Esophagus muscularis mucosa (tissue), 4 donors: ENCODE results near the gene CNIH2.

ENCODE experiments used
- CTCF ChIP-seq, 3 experiments: fragments of 200-600 bp in 2 of 3; fragments of 450-650 bp in 1 of 3; sonication (generic) in 2 of 3; IDR thresholded peaks; one replicate each; pipeline ENCODE4 v1.5.1; 2017 to 2019; ENCODE audit warnings: antibody characterized with exemption in 3 of 3, mild to moderate bottlenecking in 2 of 3, moderate library complexity in 1 of 3
- EP300 ChIP-seq: sonication (generic); formaldehyde crosslinking; IDR thresholded peaks from one replicate; pipeline ENCODE4 v1.6.1; 2017; ENCODE audit warnings: antibody characterized with exemption
- POLR2A ChIP-seq: fragments of 450-650 bp; IDR thresholded peaks from one replicate; pipeline ENCODE4 v1.6.1; 2017; ENCODE audit warnings: antibody characterized with exemption, moderate library complexity, mild to moderate bottlenecking, low read depth
- POLR2AphosphoS5 ChIP-seq, 2 donors: sonication (generic); formaldehyde crosslinking; IDR thresholded peaks; one replicate each; pipeline ENCODE4 v1.6.1; 2017; ENCODE audit warnings: antibody characterized with exemption in 2 of 2

- no peak for TF ChIP-seq CTCF (IDR thresholded peaks at IDR 0.05)
- no peak for TF ChIP-seq POLR2A
- no peak for TF ChIP-seq EP300
- TF ChIP-seq POLR2AphosphoS5 (IDR thresholded peaks at IDR 0.05) = no peak
Measured at GRCh38 chr11:66284526-66285078, 6.6 kb downstream of the CNIH2 start.
